ENCODE results near the gene ABLIM2. TPM values are rescaled to one million over a fixed set of nuclear protein-coding genes. Genes with fewer than 3 reads are reported as not detected.
A peak's percentile ranks its signal among the peaks of the same experiment; 100 is the strongest.

ABLIM2 gene
- total RNA-seq, 2 donors from 2014 or later = 2.6 to 7.3 TPM

GRCh38 chr4:7964890-7965662 lies 193.5 kb downstream of the ABLIM2 start:
- intact Hi-C loops (cut with DNase I) = no loop called here
- H3K36me3 ChIP-seq = no peaks in the 10 kb centered on the region
- peaks cover 7% of the 10 kb centered on the region for H3K4me1 ChIP-seq (replicated peaks)
- TF ChIP-seq, protein P1, sequence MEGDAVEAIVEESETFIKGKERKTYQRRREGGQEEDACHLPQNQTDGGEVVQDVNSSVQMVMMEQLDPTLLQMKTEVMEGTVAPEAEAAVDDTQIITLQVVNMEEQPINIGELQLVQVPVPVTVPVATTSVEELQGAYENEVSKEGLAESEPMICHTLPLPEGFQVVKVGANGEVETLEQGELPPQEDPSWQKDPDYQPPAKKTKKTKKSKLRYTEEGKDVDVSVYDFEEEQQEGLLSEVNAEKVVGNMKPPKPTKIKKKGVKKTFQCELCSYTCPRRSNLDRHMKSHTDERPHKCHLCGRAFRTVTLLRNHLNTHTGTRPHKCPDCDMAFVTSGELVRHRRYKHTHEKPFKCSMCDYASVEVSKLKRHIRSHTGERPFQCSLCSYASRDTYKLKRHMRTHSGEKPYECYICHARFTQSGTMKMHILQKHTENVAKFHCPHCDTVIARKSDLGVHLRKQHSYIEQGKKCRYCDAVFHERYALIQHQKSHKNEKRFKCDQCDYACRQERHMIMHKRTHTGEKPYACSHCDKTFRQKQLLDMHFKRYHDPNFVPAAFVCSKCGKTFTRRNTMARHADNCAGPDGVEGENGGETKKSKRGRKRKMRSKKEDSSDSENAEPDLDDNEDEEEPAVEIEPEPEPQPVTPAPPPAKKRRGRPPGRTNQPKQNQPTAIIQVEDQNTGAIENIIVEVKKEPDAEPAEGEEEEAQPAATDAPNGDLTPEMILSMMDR (IDR thresholded peaks at IDR 0.05) = no peak
- peak; percentile 77 for TF ChIP-seq POLR2AphosphoS5 (IDR thresholded peaks at IDR 0.05)
- WGBS = 48% methylated on average over 23 of the region's 23 CpGs
- peak; percentile 68 for DNase-seq (ENCODE audit: low spot score)
- peak overlapping the region; percentile 38 to 49 for H3K27ac ChIP-seq
- no peaks in the 10 kb centered on the region for H3K9me3 ChIP-seq
- no peak overlapping the region for H3K4me3 ChIP-seq
- H3K27me3 ChIP-seq (replicated peaks; ENCODE audit: insufficient read depth) = no peaks in the 10 kb centered on the region

GRCh38 chr4:7964459-7964858 lies 194.2 kb downstream of the ABLIM2 start:
- 87% methylated on average over 5 of the region's 5 CpGs for WGBS
- Histone ChIP-seq H3K4me3 (no peak overlapping the region), H3K27ac (peak overlapping the region; percentile 38 to 49), H3K4me1 (replicated peaks) (peaks cover 7% of the 10 kb centered on the region), H3K27me3 (replicated peaks; ENCODE audit: insufficient read depth) (no peaks in the 10 kb centered on the region), H3K9me3 (no peaks in the 10 kb centered on the region), H3K36me3 (no peaks in the 10 kb centered on the region)
- no peak for DNase-seq (ENCODE audit: low spot score)
- TF ChIP-seq, protein P1 (IDR thresholded peaks at IDR 0.05) = no peak
- TF ChIP-seq POLR2AphosphoS5 (IDR thresholded peaks at IDR 0.05) (no peak), POLR2A (IDR thresholded peaks at IDR 0.05) (no peak)
- intact Hi-C loops (cut with DNase I) = no loop called here

GRCh38 chr4:7963691-7964090 lies 194.9 kb downstream of the ABLIM2 start:
- DNase-seq (ENCODE audit: low spot score) = no peak
- H3K9me3 ChIP-seq = no peaks in the 10 kb centered on the region
- TF ChIP-seq, protein P1 (IDR thresholded peaks at IDR 0.05) = no peak
- no peak for TF ChIP-seq POLR2AphosphoS5 (IDR thresholded peaks at IDR 0.05)
- no peaks in the 10 kb centered on the region for H3K27me3 ChIP-seq (replicated peaks; ENCODE audit: insufficient read depth)
- 96% methylated on average over 12 of the region's 12 CpGs for WGBS
- no peak overlapping the region for H3K27ac ChIP-seq
- no peaks in the 10 kb centered on the region for H3K36me3 ChIP-seq
- peaks cover 7% of the 10 kb centered on the region for H3K4me1 ChIP-seq (replicated peaks)
- intact Hi-C loops (cut with DNase I) = no loop called here
- H3K4me3 ChIP-seq = no peak overlapping the region

GRCh38 chr4:7962609-7963508 lies 195.8 kb downstream of the ABLIM2 start:
- H3K27ac ChIP-seq = no peak overlapping the region
- intact Hi-C loops (cut with DNase I) = no loop called here
- H3K4me1 ChIP-seq (replicated peaks) = peaks cover 7% of the 10 kb centered on the region
- no peak for TF ChIP-seq POLR2A (IDR thresholded peaks at IDR 0.05)
- TF ChIP-seq, protein P1 (IDR thresholded peaks at IDR 0.05) = no peak
- TF ChIP-seq POLR2AphosphoS5 (IDR thresholded peaks at IDR 0.05) = no peak
- no peaks in the 10 kb centered on the region for H3K36me3 ChIP-seq
- no peak for DNase-seq (ENCODE audit: low spot score)
- H3K27me3 ChIP-seq (replicated peaks; ENCODE audit: insufficient read depth) = no peaks in the 10 kb centered on the region
- no peak overlapping the region for H3K4me3 ChIP-seq
- 91% methylated on average over 17 of the region's 17 CpGs for WGBS
- no peaks in the 10 kb centered on the region for H3K9me3 ChIP-seq
